HG02588 (cell line): ENCODE measurements around the gene CYB5RL.
"Not testable (repeated sequence)": the region's sequence is repeated elsewhere in the genome, so short reads cannot be mapped to it uniquely, and the experiment has no call there.

Experiments
- ATAC-seq: cut with Tn5 transposase; IDR thresholded peaks from one replicate; pipeline ENCODE4 v1.9.1; 2021; ENCODE audit warnings: mild to moderate bottlenecking, moderate library complexity; ENCODE audit not compliant: unreplicated experiment

The CYB5RL gene

GRCh38 chr1:54199765-54200518 lies at the start of gene CYB5RL, which contains the start of gene MRPL37:
TSS of gene CYB5RL (minus strand) at chr1:54200030. CDS start at chr1:54195616, 4,414 bp downstream.
TSS of gene MRPL37 (plus strand) at chr1:54200167. CDS start at chr1:54200244, 77 bp downstream.
- ATAC-seq, result peak; percentile 97

GRCh38 chr1:54248966-54249365 lies 49.1 kb upstream of the CYB5RL start:
- no peak for ATAC-seq

- ATAC-seq, result no peak
These were observed 48.2 kb upstream of the CYB5RL start for GRCh38 chr1:54247863-54248515.

- ATAC-seq, result no peak
These were observed 46.4 kb upstream of the CYB5RL start for GRCh38 chr1:54246116-54246721.

- no peak for ATAC-seq
These were observed 45.7 kb upstream of the CYB5RL start for GRCh38 chr1:54245501-54245900.

GRCh38 chr1:54244655-54245054 lies 44.8 kb upstream of the CYB5RL start:
- ATAC-seq, result no peak

GRCh38 chr1:54243022-54243421 lies 43.2 kb upstream of the CYB5RL start:
- ATAC-seq, result no peak

GRCh38 chr1:54241364-54241763 lies 41.5 kb upstream of the CYB5RL start:
- no peak for ATAC-seq

GRCh38 chr1:54240741-54241335 lies 41.0 kb upstream of the CYB5RL start:
- no peak for ATAC-seq

GRCh38 chr1:54239631-54240031 lies 39.8 kb upstream of the CYB5RL start:
- no peak for ATAC-seq

GRCh38 chr1:54239035-54239383 lies 39.2 kb upstream of the CYB5RL start:
- no peak for ATAC-seq

- ATAC-seq, result no peak
These were observed 38.7 kb upstream of the CYB5RL start for GRCh38 chr1:54238353-54239034.

- no peak for ATAC-seq
These were observed 37.8 kb upstream of the CYB5RL start for GRCh38 chr1:54237586-54237985.

GRCh38 chr1:54234284-54234683 lies 34.5 kb upstream of the CYB5RL start:
- no peak for ATAC-seq

GRCh38 chr1:54233196-54233595 lies 33.4 kb upstream of the CYB5RL start:
- ATAC-seq, result not testable (repeated sequence)

GRCh38 chr1:54230507-54231339 lies 30.9 kb upstream of the CYB5RL start:
- ATAC-seq, result no peak

GRCh38 chr1:54229281-54229891 lies 29.6 kb upstream of the CYB5RL start:
- ATAC-seq, result no peak

- no peak for ATAC-seq
These were observed 28.8 kb upstream of the CYB5RL start for GRCh38 chr1:54228638-54229079.

GRCh38 chr1:54227891-54228310 lies 28.1 kb upstream of the CYB5RL start:
- ATAC-seq, result no peak
